Measurements from ENCODE around the gene TMEM92.

- TF ChIP-seq CTCF (IDR thresholded peaks at IDR 0.05): no peak
- TF ChIP-seq EZH2 (IDR thresholded peaks at IDR 0.05): no peak
- no peak for TF ChIP-seq EZH2phosphoT487 (IDR thresholded peaks at IDR 0.05)
Observed at GRCh38 chr17:50280068-50280467, 5.8 kb downstream of the TMEM92 start.

Data from neural progenitor cell (in vitro differentiated cells).